HEK293 (cell line): ENCODE measurements around the gene GREB1L.

Source experiments
- CTCF ChIA-PET: fragments of 350-600 bp; formaldehyde crosslinking; extraction: SDS; loops from one replicate; lab custom pipeline; 2021; ENCODE audit warnings: antibody characterized with exemption; lab: Yijun Ruan, JAX
- POLR2A ChIA-PET: fragments of 300-600 bp; formaldehyde crosslinking; extraction: SDS; loops from one replicate; lab custom pipeline; 2020; ENCODE audit warnings: antibody characterized with exemption, inconsistent platforms; lab: Yijun Ruan, JAX
- H3K27ac ChIP-seq: fragments of 200-500 bp; sonication (Bioruptor generic); 2 replicates; pipeline ENCODE4 v1.5.1; 2014; ENCODE audit warnings: low read depth, low read length, control low read depth, inconsistent platforms; ENCODE audit errors: extremely low read depth
- H3K36me3 ChIP-seq, 2 experiments: fragments of 200-500 bp in 1 of 2; sonication (Bioruptor generic) in 1 of 2; 1 replicate in 1 of 2; 2 replicates in 1 of 2; pipeline ENCODE4 v1.5.1; 2014 to 2017; ENCODE audit warnings: inconsistent platforms in 2 of 2, low read length in 2 of 2; ENCODE audit not compliant: control insufficient read depth in 2 of 2, insufficient read depth in 1 of 2
- H3K4me1 ChIP-seq: fragments of 200-500 bp; sonication (Bioruptor generic); 2 replicates; pipeline ENCODE4 v1.5.1; 2014; ENCODE audit warnings: mild to moderate bottlenecking, low read length, inconsistent platforms; ENCODE audit not compliant: control insufficient read depth, insufficient read depth
- H3K4me3 ChIP-seq: 2 replicates; pipeline ENCODE4 v1.5.1; 2011; ENCODE audit warnings: low read depth, mild to moderate bottlenecking, control low read depth, low read length, moderate library complexity
- H3K9me3 ChIP-seq: fragments of 200-500 bp; sonication (Bioruptor generic); 2 replicates; pipeline ENCODE4 v1.5.1; 2014; ENCODE audit warnings: low read depth, low read length, inconsistent platforms; ENCODE audit not compliant: control insufficient read depth, insufficient read depth
- EGR2 ChIP-seq: fragments of 450-650 bp; formaldehyde crosslinking; IDR thresholded peaks from 2 replicates; pipeline ENCODE4 v1.5.1; 2016; ENCODE audit warnings: low read depth, missing biosample characterization, missing genetic modification characterization
- PRDM2 ChIP-seq: fragments of 450-650 bp; formaldehyde crosslinking; IDR thresholded peaks from 2 replicates; pipeline ENCODE4 v1.5.1; 2016; ENCODE audit warnings: missing biosample characterization, missing genetic modification characterization, borderline replicate concordance
- SCRT1 ChIP-seq: fragments of 450-650 bp; formaldehyde crosslinking; IDR thresholded peaks from 2 replicates; pipeline ENCODE4 v1.5.1; 2016; ENCODE audit warnings: missing biosample characterization, missing genetic modification characterization, borderline replicate concordance
- ZNF132 ChIP-seq: fragments of 450-650 bp; formaldehyde crosslinking; IDR thresholded peaks from 2 replicates; pipeline ENCODE4 v1.5.1; 2017; ENCODE audit warnings: missing biosample characterization, missing genetic modification characterization, borderline replicate concordance
- ZNF211 ChIP-seq: fragments of 450-650 bp; formaldehyde crosslinking; IDR thresholded peaks from 2 replicates; pipeline ENCODE4 v1.5.1; 2016; ENCODE audit warnings: low read depth, missing biosample characterization, missing genetic modification characterization
- ZNF354C ChIP-seq: fragments of 450-650 bp; formaldehyde crosslinking; IDR thresholded peaks from 2 replicates; pipeline ENCODE4 v1.5.1; 2016; ENCODE audit warnings: missing biosample characterization, missing genetic modification characterization, low read depth, borderline replicate concordance
- ZNF473 ChIP-seq: fragments of 450-650 bp; formaldehyde crosslinking; IDR thresholded peaks from 2 replicates; pipeline ENCODE4 v1.5.1; 2017; ENCODE audit warnings: missing biosample characterization, missing genetic modification characterization
- ZNF571 ChIP-seq: fragments of 450-650 bp; formaldehyde crosslinking; IDR thresholded peaks from 2 replicates; pipeline ENCODE4 v1.5.0; 2017; ENCODE audit warnings: missing biosample characterization, missing genetic modification characterization
- TF ChIP-seq, protein P1 (sequence below): fragments of 450-650 bp; formaldehyde crosslinking; IDR thresholded peaks from 2 replicates; pipeline ENCODE4 v1.5.1; 2017; ENCODE audit warnings: missing biosample characterization, missing genetic modification characterization
- TF ChIP-seq, protein P2 (sequence below): fragments of 450-650 bp; formaldehyde crosslinking; IDR thresholded peaks from 2 replicates; pipeline ENCODE4 v1.5.1; 2017; ENCODE audit warnings: missing biosample characterization, missing genetic modification characterization

Gene GREB1L

GRCh38 chr18:21321711-21322110 is 79.7 kb downstream of the GREB1L start (continued):
- no peak for TF ChIP-seq EGR2 (tag by site-specific recombination)
- no peak for TF ChIP-seq PRDM2 (tag by site-specific recombination)
- no peak for TF ChIP-seq ZNF132
- TF ChIP-seq, protein P1, sequence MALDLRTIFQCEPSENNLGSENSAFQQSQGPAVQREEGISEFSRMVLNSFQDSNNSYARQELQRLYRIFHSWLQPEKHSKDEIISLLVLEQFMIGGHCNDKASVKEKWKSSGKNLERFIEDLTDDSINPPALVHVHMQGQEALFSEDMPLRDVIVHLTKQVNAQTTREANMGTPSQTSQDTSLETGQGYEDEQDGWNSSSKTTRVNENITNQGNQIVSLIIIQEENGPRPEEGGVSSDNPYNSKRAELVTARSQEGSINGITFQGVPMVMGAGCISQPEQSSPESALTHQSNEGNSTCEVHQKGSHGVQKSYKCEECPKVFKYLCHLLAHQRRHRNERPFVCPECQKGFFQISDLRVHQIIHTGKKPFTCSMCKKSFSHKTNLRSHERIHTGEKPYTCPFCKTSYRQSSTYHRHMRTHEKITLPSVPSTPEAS (tag by site-specific recombination): no peak
- TF ChIP-seq ZNF473 (tag by site-specific recombination): no peak
- TF ChIP-seq ZNF211 (tag by site-specific recombination): no peak

- peaks cover 9% of the 10 kb centered on the region for H3K4me1 ChIP-seq
- ChIA-PET CTCF (no interaction called here), POLR2A (no interaction called here)
- H3K36me3 ChIP-seq: no peaks in the 10 kb centered on the region
- H3K27ac ChIP-seq: no peak overlapping the region
- H3K4me3 ChIP-seq: no peak overlapping the region
- no peaks in the 10 kb centered on the region for H3K9me3 ChIP-seq
- peak; percentile 59; the same call in 1 of the 2 replicates for TF ChIP-seq SCRT1 (tag by site-specific recombination)
- no peak for TF ChIP-seq ZNF354C (tag by site-specific recombination)
These were observed 85.1 kb downstream of the GREB1L start for GRCh38 chr18:21327101-21327500.

- ChIA-PET CTCF (no interaction called here), POLR2A (no interaction called here)
- no peaks in the 10 kb centered on the region for H3K9me3 ChIP-seq
- TF ChIP-seq, protein P2, sequence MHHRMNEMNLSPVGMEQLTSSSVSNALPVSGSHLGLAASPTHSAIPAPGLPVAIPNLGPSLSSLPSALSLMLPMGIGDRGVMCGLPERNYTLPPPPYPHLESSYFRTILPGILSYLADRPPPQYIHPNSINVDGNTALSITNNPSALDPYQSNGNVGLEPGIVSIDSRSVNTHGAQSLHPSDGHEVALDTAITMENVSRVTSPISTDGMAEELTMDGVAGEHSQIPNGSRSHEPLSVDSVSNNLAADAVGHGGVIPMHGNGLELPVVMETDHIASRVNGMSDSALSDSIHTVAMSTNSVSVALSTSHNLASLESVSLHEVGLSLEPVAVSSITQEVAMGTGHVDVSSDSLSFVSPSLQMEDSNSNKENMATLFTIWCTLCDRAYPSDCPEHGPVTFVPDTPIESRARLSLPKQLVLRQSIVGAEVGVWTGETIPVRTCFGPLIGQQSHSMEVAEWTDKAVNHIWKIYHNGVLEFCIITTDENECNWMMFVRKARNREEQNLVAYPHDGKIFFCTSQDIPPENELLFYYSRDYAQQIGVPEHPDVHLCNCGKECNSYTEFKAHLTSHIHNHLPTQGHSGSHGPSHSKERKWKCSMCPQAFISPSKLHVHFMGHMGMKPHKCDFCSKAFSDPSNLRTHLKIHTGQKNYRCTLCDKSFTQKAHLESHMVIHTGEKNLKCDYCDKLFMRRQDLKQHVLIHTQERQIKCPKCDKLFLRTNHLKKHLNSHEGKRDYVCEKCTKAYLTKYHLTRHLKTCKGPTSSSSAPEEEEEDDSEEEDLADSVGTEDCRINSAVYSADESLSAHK: 0 out of 2 replicates have a peak, but pooled peaks have one; percentile 23
- no peak for TF ChIP-seq ZNF571 (tag by site-specific recombination)
- H3K36me3 ChIP-seq: no peaks in the 10 kb centered on the region
- H3K4me1 ChIP-seq: peaks cover 9% of the 10 kb centered on the region
- no peak overlapping the region for H3K4me3 ChIP-seq
- no peak overlapping the region for H3K27ac ChIP-seq
These were observed 88.2 kb downstream of the GREB1L start for GRCh38 chr18:21330122-21330701.
